ENCODE results near the gene SPATA20.

SPATA20 gene

GRCh38 chr17:50534979-50535326, 12.0 kb upstream of the SPATA20 start:
- no peak overlapping the region for H3K4me3 ChIP-seq (ENCODE audit: low read length)
- TF ChIP-seq, protein P1, sequence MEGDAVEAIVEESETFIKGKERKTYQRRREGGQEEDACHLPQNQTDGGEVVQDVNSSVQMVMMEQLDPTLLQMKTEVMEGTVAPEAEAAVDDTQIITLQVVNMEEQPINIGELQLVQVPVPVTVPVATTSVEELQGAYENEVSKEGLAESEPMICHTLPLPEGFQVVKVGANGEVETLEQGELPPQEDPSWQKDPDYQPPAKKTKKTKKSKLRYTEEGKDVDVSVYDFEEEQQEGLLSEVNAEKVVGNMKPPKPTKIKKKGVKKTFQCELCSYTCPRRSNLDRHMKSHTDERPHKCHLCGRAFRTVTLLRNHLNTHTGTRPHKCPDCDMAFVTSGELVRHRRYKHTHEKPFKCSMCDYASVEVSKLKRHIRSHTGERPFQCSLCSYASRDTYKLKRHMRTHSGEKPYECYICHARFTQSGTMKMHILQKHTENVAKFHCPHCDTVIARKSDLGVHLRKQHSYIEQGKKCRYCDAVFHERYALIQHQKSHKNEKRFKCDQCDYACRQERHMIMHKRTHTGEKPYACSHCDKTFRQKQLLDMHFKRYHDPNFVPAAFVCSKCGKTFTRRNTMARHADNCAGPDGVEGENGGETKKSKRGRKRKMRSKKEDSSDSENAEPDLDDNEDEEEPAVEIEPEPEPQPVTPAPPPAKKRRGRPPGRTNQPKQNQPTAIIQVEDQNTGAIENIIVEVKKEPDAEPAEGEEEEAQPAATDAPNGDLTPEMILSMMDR (conservative IDR thresholded peaks at IDR 0.05; ENCODE audit: low read depth, low read length): no peak
- no peak for DNase-seq (ENCODE audit: low read depth)

GRCh38 chr17:50535407-50535806, 11.6 kb upstream of the SPATA20 start:
- no peak overlapping the region for H3K4me3 ChIP-seq (ENCODE audit: low read length)

GRCh38 chr17:50536683-50537646, 10.0 kb upstream of the SPATA20 start:
- TF ChIP-seq, protein P1 (conservative IDR thresholded peaks at IDR 0.05; ENCODE audit: low read depth, low read length): no peak
- no peak for DNase-seq (ENCODE audit: low read depth)
- no peak overlapping the region for H3K4me3 ChIP-seq (ENCODE audit: low read length)

More at GRCh38 chr17:50535407-50535806, 11.6 kb upstream of the SPATA20 start:
- TF ChIP-seq, protein P1 (conservative IDR thresholded peaks at IDR 0.05; ENCODE audit: low read depth, low read length): no peak
- DNase-seq (ENCODE audit: low read depth): no peak

- no peak overlapping the region for H3K4me3 ChIP-seq (ENCODE audit: low read length)
- no peak for DNase-seq (ENCODE audit: low read depth)
- TF ChIP-seq, protein P1 (conservative IDR thresholded peaks at IDR 0.05; ENCODE audit: low read depth, low read length): no peak
Measured at GRCh38 chr17:50537721-50538548, 9.0 kb upstream of the SPATA20 start.

GRCh38 chr17:50538549-50539410, 8.2 kb upstream of the SPATA20 start:
- no peak overlapping the region for H3K4me3 ChIP-seq (ENCODE audit: low read length)
- TF ChIP-seq, protein P1 (conservative IDR thresholded peaks at IDR 0.05; ENCODE audit: low read depth, low read length): no peak
- DNase-seq (ENCODE audit: low read depth): no peak

DNA sequence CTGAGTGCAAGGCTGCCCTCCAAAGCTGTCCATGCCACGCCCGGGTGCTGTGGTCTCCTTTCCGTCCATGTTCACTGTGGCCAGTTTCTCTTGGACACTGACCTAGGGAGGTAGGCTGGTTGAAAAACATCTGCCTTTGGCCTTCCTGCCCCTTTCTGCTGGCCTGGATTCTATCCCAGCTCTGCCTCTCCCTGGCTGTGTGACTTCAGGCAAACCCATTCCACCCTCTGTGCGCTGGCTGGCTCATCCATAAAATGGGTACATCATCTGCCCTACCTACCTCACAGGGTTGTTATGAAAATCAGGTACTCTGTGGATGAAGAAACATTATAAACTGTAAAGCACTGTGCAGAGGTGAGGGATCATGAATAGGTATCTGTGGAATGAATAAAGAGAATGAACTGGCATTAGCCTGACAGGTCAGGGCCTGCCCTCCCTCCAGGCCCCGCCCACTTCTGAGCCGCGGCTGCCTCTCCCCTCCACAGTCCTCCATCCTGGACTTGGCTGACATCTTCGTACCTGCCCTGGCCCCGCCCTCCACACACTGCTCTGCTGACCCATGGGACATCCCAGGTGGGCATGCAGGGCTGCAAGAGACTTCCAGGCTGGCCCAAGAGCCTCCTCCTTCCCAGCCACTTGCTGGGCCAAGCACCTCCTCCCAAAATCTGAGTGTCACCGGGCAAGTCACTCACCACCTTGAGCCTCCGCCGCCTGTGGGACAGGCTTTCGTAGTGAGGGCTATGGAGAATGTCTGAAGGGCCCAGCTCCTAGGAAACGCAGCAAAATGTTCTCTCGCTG, 7.0 kb upstream of the SPATA20 start:
- TF ChIP-seq, protein P1 (conservative IDR thresholded peaks at IDR 0.05; ENCODE audit: low read depth, low read length): no peak
- no peak overlapping the region for H3K4me3 ChIP-seq (ENCODE audit: low read length)
- DNase-seq (ENCODE audit: low read depth): no peak

Measured in retinal pigment epithelial cell (primary cell).